Mammary epithelial cell (primary cell): Measurements from ENCODE around the gene EXOC2.

Experiments used
- EZH2 ChIP-seq: IDR thresholded peaks from 2 replicates; pipeline ENCODE4 v1.6.1; 2012; ENCODE audit warnings: low read length, inconsistent platforms, borderline replicate concordance
- TF ChIP-seq, protein P1 (sequence below), 2 donors: IDR thresholded peaks in 1 of 2; conservative IDR thresholded peaks in 1 of 2; 2 replicates each; pipeline ENCODE4 v1.5.1; 2011 to 2012; ENCODE audit warnings: inconsistent platforms in 2 of 2, low read length in 2 of 2, mild to moderate bottlenecking in 2 of 2, control low read depth in 1 of 2, low read depth in 1 of 2; ENCODE audit not compliant: insufficient read depth in 1 of 2; ENCODE audit errors: extremely low read depth in 1 of 2

DNA sequence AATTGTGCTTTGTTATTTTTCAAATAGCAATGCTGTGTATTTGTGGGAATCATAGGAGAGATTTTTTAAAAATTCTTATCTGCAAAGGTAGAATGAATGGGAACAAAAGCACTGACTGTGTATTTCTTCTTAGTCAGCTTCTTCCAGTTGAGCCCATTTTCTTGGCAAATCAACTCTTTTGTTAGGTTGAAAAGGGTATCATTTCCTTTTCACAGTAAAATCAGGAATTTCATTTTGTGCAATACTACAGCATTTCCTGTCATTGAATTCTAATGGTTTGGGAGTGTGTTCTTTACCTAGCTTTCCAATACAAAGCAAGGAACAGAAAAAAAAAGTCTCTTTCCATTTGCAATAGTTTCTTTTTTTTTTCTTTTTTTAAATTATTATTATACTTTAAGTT is 19.0 kb upstream of the EXOC2 start:
- TF ChIP-seq, protein P1, sequence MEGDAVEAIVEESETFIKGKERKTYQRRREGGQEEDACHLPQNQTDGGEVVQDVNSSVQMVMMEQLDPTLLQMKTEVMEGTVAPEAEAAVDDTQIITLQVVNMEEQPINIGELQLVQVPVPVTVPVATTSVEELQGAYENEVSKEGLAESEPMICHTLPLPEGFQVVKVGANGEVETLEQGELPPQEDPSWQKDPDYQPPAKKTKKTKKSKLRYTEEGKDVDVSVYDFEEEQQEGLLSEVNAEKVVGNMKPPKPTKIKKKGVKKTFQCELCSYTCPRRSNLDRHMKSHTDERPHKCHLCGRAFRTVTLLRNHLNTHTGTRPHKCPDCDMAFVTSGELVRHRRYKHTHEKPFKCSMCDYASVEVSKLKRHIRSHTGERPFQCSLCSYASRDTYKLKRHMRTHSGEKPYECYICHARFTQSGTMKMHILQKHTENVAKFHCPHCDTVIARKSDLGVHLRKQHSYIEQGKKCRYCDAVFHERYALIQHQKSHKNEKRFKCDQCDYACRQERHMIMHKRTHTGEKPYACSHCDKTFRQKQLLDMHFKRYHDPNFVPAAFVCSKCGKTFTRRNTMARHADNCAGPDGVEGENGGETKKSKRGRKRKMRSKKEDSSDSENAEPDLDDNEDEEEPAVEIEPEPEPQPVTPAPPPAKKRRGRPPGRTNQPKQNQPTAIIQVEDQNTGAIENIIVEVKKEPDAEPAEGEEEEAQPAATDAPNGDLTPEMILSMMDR (conservative IDR thresholded peaks at IDR 0.05 in 1 of 2, IDR thresholded peaks at IDR 0.05 in 1 of 2; ENCODE audit: extremely low read depth in 1 of 2, insufficient read depth in 1 of 2, low read depth in 1 of 2, low read length in 2 of 2), result no peak
- no peak for TF ChIP-seq EZH2
